DND-41 (cell line): ENCODE data around the gene LRRC37B.

Experiments
- ATAC-seq: fragments of 200-7000 bp; cut with Tn5 transposase; 3 replicates; pipeline ENCODE4 v1.9.1; 2021; ENCODE audit warnings: low read depth; ENCODE audit not compliant: insufficient read depth
- DNase-seq: peaks from one replicate; pipeline ENCODE4 v3.0.0-alpha.2; 2020
- H2AFZ ChIP-seq: 2 replicates; pipeline ENCODE4 v1.6.0; 2012; ENCODE audit warnings: low read depth, low read length
- H3K27ac ChIP-seq: 2 replicates; pipeline ENCODE4 v1.5.1; 2012; ENCODE audit warnings: low read length, inconsistent platforms
- H3K27me3 ChIP-seq: fragments of 200-600 bp; sonication (generic); 2 replicates; pipeline ENCODE4 v1.6.0; 2012; ENCODE audit warnings: low read length, mild to moderate bottlenecking, inconsistent platforms; ENCODE audit not compliant: insufficient read depth, poor library complexity
- H3K36me3 ChIP-seq: 2 replicates; pipeline ENCODE4 v1.5.1; 2012; ENCODE audit warnings: low read length, inconsistent platforms; ENCODE audit not compliant: insufficient read depth
- H3K4me1 ChIP-seq: 2 replicates; pipeline ENCODE4 v1.5.1; 2012; ENCODE audit warnings: mild to moderate bottlenecking, low read length; ENCODE audit not compliant: insufficient read depth
- H3K4me2 ChIP-seq: 2 replicates; pipeline ENCODE4 v1.6.0; 2012; ENCODE audit warnings: mild to moderate bottlenecking, moderate library complexity, low read length, inconsistent platforms; ENCODE audit not compliant: insufficient read depth
- H3K4me3 ChIP-seq, 2 experiments: fragments of 200-600 bp in 1 of 2; shearing (Covaris generic) in 1 of 2; 2 replicates each; pipeline ENCODE4 v1.5.1; 2012 to 2016; ENCODE audit warnings: inconsistent platforms in 2 of 2, low read length in 2 of 2, mild to moderate bottlenecking in 2 of 2, low read depth in 1 of 2, moderate library complexity in 1 of 2
- H3K79me2 ChIP-seq: 2 replicates; pipeline ENCODE4 v1.6.0; 2012; ENCODE audit warnings: low read length, inconsistent platforms; ENCODE audit not compliant: insufficient read depth
- H3K9ac ChIP-seq: 2 replicates; pipeline ENCODE4 v1.6.0; 2012; ENCODE audit warnings: low read depth, mild to moderate bottlenecking, inconsistent platforms, low read length, moderate library complexity
- H3K9me3 ChIP-seq: 2 replicates; pipeline ENCODE4 v1.5.1; 2012; ENCODE audit warnings: low read length, moderate library complexity, mild to moderate bottlenecking, inconsistent platforms; ENCODE audit not compliant: insufficient read depth, severe bottlenecking
- H4K20me1 ChIP-seq: 2 replicates; pipeline ENCODE4 v1.6.0; 2012; ENCODE audit warnings: low read length; ENCODE audit not compliant: insufficient read depth
- CTCF ChIP-seq: IDR thresholded peaks from 2 replicates; pipeline ENCODE4 v1.5.1; 2012; ENCODE audit warnings: borderline replicate concordance, low read length, moderate library complexity, mild to moderate bottlenecking; ENCODE audit not compliant: poor library complexity, severe bottlenecking; ENCODE audit errors: extremely low read depth
- EZH2 ChIP-seq: IDR thresholded peaks from 3 replicates; pipeline ENCODE4 v1.6.1; 2012; ENCODE audit warnings: borderline replicate concordance, low read depth, mild to moderate bottlenecking, moderate library complexity, low read length, inconsistent platforms; ENCODE audit not compliant: severe bottlenecking

Gene LRRC37B

GRCh38 chr17:32010114-32010513 is 2.9 kb downstream of the LRRC37B start:
- Histone ChIP-seq H3K9me3 (no peaks in the 10 kb centered on the region), H3K4me2 (peak overlapping the region; percentile 88; the same call in 1 of the 2 replicates), H3K27me3 (no peaks in the 10 kb centered on the region), H3K27ac (no peak overlapping the region), H4K20me1 (no peaks in the 10 kb centered on the region; the same call in 1 of the 2 replicates), H3K9ac (no peak overlapping the region), H3K4me3 (peak overlapping the region in 1 of 2 experiments; percentile 76; a peak in 1 of 4 replicates), H3K4me1 (peaks cover 42% of the 10 kb centered on the region), H2AFZ (no peak overlapping the region), H3K36me3 (no peaks in the 10 kb centered on the region; the same call in 1 of the 2 replicates), H3K79me2 (peaks cover 78% of the 10 kb centered on the region)
- DNase-seq, result no peak
- ATAC-seq, result no peak
- TF ChIP-seq EZH2 (no peak), CTCF (no peak)

GRCh38 chr17:32015245-32016013 is 8.2 kb downstream of the LRRC37B start:
- peaks cover 90% of the 10 kb centered on the region for H3K79me2 ChIP-seq
- H3K27ac ChIP-seq, result no peak overlapping the region
- no peaks in the 10 kb centered on the region for H3K9me3 ChIP-seq
- H3K9ac ChIP-seq, result no peak overlapping the region
- ATAC-seq (no peak), DNase-seq (no peak)
- TF ChIP-seq CTCF (no peak), EZH2 (no peak)
- no peak overlapping the region for H2AFZ ChIP-seq
- H4K20me1 ChIP-seq, result peaks cover 8% of the 10 kb centered on the region
- peaks cover 29% of the 10 kb centered on the region for H3K36me3 ChIP-seq
- H3K4me1 ChIP-seq, result peaks cover 15% of the 10 kb centered on the region
- no peak overlapping the region for H3K4me3 ChIP-seq
- no peak overlapping the region for H3K4me2 ChIP-seq
- H3K27me3 ChIP-seq, result no peaks in the 10 kb centered on the region

GRCh38 chr17:32016231-32016630 is 9.0 kb downstream of the LRRC37B start:
- no peaks in the 10 kb centered on the region for H3K9me3 ChIP-seq
- ATAC-seq (no peak), DNase-seq (no peak)
- H2AFZ ChIP-seq, result no peak overlapping the region
- H3K27me3 ChIP-seq, result no peaks in the 10 kb centered on the region
- peaks cover 36% of the 10 kb centered on the region for H3K36me3 ChIP-seq
- TF ChIP-seq CTCF, result no peak
- no peak for TF ChIP-seq EZH2
- H4K20me1 ChIP-seq, result peaks cover 8% of the 10 kb centered on the region
- H3K27ac ChIP-seq, result no peak overlapping the region
- peaks cover 83% of the 10 kb centered on the region for H3K79me2 ChIP-seq
- H3K4me2 ChIP-seq, result no peak overlapping the region
- peaks cover 10% of the 10 kb centered on the region for H3K4me1 ChIP-seq
- no peak overlapping the region for H3K4me3 ChIP-seq
- no peak overlapping the region for H3K9ac ChIP-seq
